HEK293 (cell line): ENCODE measurements around the gene CYB561D2.

ENCODE experiments used
- CTCF ChIP-seq: fragments of 450-650 bp; formaldehyde crosslinking; IDR thresholded peaks from 2 replicates; pipeline ENCODE4 v1.5.1; 2016; ENCODE audit warnings: missing biosample characterization, missing genetic modification characterization
- HOXA7 ChIP-seq: sonication (generic); formaldehyde crosslinking; IDR thresholded peaks from 2 replicates; pipeline ENCODE4 v1.8.1; 2022; ENCODE audit warnings: missing genetic modification reagents, borderline replicate concordance
- ZNF362 ChIP-seq: fragments of 450-650 bp; formaldehyde crosslinking; IDR thresholded peaks from 2 replicates; pipeline ENCODE4 v1.5.1; 2016; ENCODE audit warnings: missing biosample characterization, missing genetic modification characterization
- ZSCAN30 ChIP-seq: fragments of 450-650 bp; IDR thresholded peaks from 2 replicates; pipeline ENCODE4 v1.5.1; 2018; ENCODE audit warnings: missing biosample characterization, mild to moderate bottlenecking, missing genetic modification characterization, moderate library complexity
- ZXDB ChIP-seq: fragments of 450-650 bp; formaldehyde crosslinking; IDR thresholded peaks from 2 replicates; pipeline ENCODE4 v1.5.1; 2016; ENCODE audit warnings: missing biosample characterization, missing genetic modification characterization

GRCh38 chr3:50392101-50392715 lies 41.5 kb downstream of the CYB561D2 start:
- no peak for TF ChIP-seq ZSCAN30
- TF ChIP-seq HOXA7, result no peak
- no peak for TF ChIP-seq ZXDB (tag by site-specific recombination)
- no peak for TF ChIP-seq CTCF
- TF ChIP-seq ZNF362 (tag by site-specific recombination), result no peak
